Pons (tissue), 1 donor: ENCODE data around the gene MGRN1.
"Not testable (repeated sequence)": the region's sequence is repeated elsewhere in the genome, so short reads cannot be mapped to it uniquely, and the experiment has no call there.

Source experiments
- DNase-seq: peaks from one replicate; pipeline ENCODE4 v3.0.0-alpha.2; 2016; ENCODE audit warnings: low spot score

The MGRN1 gene

DNA sequence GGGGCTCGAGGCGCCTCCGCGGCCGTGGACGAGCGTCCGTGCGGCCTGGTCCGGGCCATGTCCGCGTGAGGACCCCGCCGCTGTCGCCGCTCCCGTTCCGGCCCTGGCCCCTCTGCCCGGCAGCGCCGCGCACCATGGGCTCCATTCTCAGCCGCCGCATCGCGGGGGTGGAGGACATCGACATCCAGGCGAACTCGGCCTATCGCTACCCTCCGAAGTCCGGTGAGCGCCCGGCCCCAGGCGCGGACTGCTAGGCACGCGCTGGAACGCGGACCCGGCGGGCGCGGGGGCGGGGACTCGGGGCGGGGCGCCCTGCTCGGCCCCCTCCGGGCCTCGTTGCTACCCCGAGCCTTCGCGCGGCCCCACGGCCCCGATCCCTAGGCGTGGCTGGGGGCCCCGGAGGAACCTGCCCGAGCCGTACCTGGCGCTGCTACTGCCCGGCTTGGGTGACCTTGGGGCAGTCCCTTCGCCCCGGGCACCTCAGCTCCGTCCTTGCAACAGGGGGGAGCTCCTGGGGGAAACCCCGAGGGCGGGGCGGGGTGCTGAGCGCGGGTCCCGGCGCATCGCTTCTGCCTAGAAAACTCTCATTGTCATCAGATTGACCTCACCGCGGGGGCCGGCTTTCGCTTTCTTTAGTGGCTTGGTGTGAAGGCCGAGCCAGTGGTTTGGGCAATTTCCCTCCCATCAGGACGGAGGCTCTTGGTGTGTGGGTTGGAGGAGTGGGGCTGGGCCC, 367 bp downstream of the MGRN1 start:
- no peak for DNase-seq

DNA sequence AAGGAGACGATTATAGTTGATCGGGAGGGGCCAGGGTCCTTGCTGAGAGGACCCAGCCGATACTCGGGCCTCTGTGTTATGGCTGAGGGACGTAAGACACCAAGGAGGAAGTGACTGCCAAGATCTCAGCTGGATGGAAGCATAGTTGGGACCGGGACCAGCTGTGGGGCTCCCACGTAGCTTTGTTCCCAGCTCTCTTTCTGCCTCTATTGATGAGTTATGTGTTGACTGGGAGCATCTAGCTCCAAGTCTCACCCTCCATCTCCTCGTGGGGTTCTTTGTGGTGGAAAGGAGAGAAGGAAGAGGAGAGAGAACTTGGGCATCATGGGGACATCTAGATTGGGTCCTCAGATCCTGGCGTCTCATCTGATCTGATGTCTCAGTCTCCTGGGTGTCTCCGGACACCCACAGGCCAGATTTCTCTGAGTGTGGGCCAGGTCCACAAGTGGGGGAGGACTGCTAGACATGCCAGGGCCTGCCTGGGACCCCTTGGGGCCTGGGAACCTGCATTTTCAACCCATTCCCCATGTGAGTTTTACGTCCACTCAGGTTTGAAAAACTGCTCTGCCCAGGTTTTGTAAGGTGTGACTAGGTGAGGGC, 1.0 kb downstream of the MGRN1 start:
- peak; percentile 57 for DNase-seq

DNA sequence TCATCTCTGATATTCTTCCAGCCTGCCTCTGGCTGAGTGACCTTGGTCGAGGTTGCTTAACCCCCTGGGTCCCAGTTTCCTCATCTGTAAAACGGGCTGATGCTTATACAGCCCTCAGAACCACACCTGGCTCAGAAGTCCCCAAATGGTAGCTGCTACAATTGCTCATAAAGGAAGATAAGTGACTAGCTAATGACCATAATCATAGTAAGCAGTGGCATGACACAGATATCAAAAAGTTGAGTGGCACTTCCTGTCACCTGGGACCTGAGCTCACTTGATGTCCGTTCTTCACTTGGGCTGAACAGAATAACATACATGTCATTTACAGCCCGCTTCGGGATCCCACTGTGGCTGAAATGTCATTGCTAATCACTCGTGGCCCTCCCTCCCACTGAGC, 1.8 kb downstream of the MGRN1 start:
- no peak for DNase-seq

DNA sequence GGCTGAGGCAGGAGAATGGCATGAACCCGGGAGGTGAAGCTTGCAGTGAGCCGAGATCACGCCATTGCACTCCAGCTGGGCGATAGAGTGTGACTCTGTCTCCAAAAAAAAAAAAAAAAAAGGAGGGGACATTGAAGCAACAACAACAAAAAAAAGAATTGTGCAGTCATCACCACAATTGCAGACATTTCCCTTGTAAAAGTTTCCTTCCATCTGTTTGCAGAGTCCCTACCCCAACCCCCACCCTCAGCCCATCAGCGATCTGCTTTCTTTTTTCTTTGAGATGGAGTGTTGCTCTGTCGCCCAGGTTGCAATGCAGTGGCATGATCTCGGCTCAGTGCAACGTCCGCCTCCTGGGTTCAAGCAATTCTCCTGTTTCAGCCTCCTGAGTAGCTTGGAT, 3.7 kb downstream of the MGRN1 start:
- no peak for DNase-seq

DNA sequence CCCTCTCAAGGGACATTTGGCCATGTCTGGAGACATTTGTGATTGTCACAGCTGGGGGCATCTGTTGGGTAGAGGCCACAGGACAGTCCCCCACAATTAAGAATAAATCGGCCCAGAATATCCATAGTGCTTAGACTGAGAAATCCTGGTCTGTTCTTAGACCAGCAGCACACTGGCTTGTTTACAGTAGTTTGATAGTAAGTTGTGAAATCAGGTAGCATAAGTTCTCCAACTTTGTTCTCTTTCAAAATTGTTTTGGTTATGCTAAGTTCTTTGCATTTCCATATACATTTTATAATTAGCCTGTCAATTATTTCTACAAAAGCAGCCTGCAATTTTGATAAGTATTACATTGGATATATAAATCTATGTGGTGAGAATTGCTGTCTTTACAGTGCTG, 6.8 kb downstream of the MGRN1 start:
- no peak for DNase-seq

DNA sequence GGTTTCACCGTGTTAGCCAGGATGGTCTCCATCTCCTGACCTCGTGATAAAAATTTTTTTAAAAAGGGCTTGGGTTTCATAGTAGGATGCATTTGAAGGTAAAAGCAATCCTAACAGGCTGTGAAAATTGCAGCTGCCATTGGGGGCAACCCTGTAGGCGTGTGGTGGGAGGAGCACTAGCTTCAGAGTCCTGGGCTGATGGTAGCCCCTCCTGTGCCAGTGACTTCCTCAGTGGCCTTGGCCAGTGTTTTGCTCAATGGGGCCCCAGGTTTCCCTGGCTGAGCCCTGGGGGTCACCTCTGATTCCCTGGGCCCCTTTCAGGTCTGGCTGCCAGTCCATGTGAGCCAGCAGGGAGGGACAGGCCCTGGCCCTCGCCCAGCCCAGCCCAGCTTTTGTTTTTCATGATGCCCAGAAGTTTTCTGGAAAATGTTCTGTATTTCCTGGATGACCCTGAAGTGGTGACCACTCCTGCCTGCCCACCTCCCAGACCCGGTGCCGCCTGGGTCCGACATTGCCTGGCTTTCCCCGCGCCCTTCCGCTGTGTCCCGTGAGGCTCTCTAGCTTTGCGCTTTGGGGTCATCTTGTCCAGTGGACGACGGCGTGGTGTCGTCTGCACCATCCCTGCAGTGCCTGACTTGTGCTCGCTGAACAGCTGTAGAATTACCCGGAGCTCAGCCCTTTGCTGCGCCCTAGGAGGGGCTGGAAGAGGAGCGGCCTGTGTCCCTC, 9.4 kb downstream of the MGRN1 start:
- DNase-seq, result no peak

DNA sequence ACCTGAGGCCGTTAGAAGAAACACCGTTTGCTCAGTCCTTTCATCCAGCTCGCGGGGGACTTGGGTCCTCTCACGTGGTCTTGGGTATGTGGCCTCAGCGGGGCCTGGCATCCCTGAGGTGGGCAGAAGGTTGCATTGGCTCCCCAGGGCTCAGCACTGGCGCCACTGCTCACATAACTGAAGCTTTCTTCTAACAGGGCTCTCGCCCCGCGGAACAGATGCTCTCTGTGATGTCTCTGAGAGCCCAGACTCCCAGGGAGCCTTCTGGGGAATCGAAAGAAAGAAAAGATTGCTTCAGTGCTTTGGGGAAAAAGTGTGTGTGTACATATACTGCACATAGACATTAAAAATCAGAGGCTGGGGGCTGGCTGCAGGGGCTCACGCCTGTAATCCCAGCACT, 10.1 kb downstream of the MGRN1 start:
- peak; percentile 46 for DNase-seq

DNA sequence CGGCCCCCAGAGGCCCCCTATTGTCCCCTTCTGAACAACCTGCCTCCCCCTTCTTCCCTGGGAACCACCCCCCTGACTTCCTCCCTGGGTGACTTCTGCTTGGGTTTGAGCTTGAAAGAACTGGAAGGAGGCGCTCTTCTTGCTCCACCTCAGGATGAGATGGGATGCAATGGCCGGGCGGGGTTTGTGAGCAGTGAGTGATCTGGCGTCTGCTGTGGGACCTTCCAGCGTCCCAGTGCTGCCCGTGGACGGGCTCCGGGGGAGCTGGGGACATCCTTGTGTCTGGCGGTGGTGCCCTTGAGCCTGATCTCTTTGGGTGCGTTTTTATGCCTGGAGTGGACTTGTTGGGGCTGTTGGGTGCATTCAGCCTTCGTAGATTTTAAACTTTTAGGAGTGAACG, 11.6 kb downstream of the MGRN1 start:
- DNase-seq, result no peak

DNA sequence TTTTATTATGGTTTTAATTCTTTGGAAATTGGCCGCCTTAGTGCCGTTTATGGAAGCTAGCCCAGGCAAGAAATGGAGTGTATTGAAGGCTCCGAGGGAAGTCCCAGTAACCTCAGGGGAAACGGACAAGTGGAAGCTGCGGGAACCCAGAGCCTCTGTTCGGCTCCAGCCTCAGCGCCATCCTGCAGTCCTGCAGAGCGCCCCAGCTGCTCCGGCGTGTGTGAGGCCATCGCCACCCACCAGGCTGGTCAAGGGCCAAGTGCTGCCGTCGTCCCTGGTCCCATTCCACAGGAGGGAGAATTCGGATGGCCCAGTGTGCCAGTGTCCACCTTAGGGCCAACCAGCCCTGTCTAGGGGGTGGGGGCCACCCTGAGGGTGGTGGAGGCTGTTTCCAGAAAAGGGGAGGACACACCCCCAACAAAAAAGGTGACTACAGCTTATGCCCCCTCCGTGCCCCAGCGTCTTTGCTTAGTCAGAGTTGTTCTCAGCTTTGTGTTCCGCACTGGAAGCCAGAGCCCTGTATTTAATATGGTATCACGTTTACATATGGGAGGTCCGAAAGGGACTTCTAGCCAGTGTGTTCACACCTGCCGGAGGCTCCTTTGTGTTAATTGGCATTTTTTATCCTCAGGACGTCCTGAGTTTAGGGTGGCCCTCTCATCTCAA, 13.0 kb downstream of the MGRN1 start:
- DNase-seq, result no peak

DNA sequence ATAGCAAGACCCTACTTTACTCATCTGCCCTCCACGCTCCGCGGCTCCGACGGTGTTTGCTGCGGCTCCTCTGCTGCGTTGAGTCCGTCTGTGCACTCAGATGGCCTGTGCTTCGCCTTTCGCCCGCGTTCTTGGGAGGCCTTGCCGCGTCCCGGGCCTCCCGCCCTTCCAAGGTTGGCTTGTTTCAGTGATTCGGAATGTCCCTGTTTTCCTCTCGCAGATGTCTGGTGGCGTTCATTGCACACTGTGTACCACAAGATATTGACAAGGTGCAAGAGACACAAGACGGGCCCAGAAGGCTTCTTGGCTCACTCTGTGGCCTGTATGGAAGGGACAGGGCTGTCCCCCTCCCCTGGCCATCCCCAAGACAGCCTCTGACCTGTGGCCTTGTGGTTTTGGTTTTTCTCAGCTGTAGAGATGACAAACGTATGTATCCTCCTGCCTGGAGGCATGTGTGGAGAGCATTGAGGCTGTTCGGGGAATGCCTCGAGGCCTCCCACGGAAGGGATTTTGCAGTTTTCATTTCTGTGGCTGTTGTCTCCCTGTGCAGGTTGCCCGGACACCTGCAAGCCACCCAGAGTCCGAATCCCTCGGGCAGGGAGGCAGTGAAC, 15.4 kb downstream of the MGRN1 start:
- no peak for DNase-seq

DNA sequence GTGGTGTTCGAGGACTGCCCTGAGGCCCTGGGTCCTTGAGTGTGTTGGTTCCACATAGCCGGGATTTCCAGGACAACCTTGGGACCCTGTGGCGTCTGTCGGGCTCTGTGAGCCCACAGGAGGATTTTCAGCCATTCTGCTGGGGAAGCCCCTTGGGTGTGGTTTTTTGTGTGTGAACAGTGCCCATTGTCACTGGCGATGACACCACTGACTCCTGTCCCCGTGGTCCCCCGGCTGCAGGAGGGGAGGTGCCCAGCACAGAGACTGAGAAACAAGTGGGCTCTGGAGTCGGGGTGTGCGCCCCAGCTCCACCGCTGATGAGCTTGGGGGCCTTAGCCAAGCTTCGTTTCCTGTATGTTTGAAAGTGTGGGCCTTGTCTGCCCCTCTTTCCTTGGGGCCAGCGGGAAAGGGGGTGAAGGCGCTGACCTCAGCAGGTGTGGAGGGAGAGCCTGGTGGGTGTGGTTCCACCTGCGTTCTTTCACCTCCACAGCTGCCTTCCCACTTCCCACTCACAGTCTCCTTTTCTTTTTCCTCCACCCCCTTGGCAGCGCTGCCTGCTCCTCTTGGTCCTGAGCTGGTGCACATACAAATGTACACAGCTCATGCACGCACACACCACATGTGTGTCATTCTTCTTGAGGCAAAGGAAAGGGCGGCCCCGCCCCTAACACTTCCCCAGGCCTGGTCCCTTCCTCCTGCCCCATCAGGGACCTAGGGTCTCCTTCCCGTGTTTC, 16.1 kb downstream of the MGRN1 start:
- DNase-seq, result no peak

DNA sequence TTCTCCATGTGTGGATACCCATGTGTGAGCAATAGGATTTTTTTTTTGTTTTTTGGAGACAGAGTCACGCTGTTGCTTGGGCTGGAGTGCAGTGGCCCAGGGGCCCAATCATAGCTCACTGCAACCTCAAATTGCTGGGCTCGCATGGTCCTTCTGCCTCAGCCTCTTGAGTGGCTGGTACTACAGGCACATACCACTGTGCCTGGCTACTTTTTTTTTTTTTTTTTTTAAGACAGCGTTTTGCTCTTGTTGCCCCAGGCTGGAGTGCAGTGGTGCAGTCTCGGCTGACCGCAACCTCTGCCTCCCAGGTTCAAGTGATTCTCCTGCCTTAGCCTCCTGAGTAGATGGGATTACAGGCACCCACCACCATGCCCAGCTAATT, 16.7 kb downstream of the MGRN1 start:
- DNase-seq, result no peak

DNA sequence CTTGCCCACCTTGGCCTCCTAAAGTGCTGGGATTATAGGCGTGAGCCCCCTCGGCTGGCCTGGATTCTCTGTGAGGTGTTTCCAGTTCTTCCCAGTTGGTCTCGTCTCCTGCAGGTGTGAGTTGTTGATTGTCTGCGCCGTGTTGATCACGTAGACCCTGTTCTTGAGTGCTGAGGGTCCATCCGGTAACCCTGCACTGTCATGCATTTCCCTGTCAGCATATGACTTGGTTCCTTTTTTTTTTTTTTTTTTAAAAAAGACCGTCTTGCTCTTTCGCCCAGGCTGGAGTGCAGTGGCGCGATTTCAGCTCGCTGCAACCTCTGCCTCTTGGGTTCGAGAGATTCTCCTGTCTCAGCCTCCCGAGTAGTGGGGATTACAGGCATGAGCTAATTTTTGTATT, 17.3 kb downstream of the MGRN1 start:
- no peak for DNase-seq

DNA sequence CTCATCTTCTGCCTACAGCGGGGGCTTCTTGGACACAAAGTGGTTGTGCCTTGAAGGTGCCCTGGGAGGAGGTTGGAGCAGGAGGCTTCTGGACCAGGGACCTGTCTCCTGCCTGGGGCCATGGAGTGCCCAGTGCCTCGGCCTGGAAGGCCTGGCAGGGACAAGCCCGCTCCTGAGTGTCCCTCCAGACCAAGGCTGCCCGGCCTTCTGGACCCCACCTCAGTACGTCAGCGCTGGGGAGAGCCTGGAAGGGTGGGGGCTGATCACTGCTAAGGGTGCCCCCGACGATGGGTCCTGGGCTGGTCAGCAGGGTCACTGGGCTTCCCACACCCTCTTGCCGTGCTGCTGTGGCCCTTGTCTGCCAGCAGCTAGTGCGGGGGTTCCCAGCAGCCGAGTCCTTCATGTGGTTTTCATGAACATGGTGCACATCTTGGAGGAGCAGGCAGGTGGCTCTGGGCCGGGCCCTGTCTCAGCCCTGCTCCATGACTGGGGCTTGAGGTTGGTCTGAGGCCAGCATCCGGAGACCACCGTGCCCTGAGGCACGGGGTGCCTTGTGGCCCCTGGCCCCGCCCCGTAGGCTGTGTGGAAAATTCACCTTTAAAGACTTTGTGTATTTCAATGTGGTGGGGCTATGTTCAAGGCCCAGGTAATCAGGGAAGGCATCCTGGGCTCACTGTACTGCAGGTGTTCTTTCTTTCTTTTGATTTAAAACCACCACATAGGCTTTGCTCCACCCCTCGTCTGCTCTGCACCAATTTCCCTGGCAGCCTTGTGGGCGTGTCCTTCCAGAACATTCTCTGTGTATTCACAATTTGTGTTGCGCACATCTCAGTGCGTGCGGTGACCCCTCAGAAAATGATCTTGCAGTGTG, 22.4 kb downstream of the MGRN1 start:
- DNase-seq, result no peak

DNA sequence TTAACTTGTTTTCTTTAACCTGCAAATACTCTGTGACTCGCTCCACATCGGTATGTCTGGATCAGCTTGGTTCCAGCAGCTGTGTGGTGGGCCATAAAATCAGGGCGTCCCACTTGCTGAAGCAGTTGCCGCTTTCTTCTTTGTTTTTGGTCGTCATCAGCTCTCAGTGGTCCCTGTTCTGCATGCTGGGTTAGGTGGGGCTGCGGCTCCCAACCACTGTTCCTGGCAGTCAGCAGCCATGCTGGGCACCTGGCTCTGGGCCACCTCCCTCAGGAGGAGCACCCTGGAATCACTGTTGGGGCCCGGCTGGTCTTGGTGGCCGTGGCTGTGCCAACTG, 23.0 kb downstream of the MGRN1 start:
- DNase-seq, result no peak

DNA sequence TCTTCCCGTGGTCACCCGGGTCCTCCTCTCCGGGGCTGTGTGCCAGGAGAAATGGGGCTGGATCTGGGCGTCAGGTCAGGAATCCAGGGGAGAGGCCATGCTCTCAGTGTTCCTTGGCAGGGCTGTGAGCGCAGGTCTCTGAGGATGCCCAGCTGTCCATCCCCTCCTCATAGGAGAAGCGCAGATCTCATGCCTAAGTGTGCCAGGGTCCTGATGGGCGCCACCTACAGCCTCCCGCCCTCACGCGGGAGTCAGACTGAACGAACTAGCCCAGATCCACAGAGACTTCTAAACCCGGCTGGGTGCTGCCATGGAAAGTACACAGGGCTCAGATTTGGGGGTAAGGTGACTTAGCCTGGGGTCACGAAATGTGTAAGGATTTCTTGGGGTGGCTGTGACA, 24.3 kb downstream of the MGRN1 start:
- DNase-seq, result no peak

DNA sequence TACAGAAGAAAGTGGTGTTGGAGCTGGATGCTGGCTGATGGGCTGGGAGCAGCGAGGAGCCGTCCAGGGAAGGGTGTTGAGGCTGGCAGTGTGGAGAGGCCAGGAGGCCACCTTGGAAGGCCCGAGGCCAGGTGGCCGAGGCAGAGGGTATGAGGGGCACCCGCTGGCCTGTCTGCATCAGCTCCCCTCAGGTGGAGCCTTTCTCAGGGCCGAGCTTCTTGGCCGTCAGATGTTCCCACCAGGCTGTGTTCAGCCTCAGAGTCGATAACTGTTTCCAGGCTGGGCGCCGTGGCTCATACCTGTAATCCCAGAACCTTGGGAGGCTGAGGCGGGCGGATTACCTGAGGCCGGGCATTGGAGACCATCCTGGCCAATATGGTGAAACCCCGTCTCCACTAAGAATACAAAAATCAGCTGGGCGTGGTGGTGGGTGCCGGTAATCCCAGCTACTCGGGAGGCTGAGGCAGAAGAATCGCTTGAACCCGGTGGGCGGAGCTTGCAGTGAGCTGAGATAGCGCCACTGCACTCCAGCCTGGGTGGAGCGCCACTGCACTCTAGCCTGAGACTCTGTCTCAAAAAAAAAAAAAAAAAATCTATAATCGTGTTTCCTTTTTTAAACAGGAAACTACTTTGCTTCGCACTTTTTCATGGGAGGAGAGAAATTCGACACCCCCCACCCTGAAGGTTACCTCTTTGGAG, 25.3 kb downstream of the MGRN1 start:
- DNase-seq, result no peak

DNA sequence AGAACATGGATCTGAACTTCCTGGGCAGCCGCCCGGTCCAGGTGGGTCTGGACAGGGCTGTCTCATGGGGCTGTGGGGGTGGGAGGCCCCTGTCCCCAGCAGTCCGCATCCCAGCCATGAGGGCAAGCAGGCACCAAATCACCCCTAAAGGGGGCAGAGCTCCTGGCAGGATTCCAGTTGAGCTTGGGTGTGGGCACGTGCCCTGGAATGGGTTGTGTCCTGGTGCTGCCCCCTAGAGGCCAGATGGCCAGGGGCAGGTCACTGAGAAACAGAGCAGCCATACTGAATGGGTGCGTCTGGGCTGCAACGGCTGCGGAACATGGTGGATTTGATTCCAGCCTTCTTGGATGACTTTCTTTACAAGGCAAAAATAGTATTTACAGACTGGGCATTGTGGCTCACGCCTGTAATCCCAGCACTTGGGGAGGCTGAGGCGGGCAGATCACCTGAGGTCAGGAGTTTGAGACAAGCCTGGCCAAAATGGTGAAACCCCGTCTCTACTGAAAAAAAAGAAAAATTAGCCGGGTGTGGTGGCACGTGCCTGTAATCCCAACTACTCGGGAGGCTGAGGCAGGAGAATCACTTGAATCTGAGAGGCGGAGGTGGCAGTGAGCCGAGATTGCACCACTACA, 25.9 kb downstream of the MGRN1 start:
- not testable (repeated sequence) for DNase-seq

DNA sequence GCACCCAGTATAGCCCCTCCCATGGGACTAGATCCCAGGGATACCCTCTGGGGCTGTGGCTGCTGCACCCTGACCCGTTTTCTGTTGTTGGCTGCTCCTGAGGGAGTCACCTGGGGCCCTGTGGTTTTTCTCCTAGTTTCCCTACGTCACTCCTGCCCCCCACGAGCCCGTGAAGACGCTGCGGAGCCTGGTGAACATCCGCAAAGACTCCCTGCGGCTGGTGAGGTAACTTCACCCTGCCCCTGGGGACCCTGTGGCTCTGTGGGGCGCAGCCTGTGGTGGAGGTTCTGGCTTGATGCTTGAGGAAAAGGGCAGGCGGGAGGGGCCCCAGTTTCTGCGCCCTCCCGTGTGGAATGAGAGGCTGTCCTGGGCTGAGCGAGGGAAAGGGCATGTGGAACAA, 27.2 kb downstream of the MGRN1 start:
- DNase-seq, result no peak

DNA sequence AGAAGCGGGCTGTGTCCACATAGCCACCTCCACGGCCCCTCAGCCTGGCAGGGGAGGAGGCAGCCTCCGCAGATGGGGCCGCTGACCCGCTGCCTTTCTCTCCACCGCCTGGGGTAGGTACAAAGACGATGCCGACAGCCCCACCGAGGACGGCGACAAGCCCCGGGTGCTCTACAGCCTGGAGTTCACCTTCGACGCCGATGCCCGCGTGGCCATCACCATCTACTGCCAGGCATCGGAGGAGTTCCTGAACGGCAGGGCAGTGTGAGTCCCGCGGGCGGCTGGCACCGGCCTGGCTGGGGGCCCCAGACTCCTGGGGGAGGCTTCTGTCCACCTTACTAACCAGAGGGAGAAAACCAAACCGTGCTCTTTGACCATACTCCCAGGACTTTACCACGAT, 27.9 kb downstream of the MGRN1 start:
- DNase-seq, result no peak
